Liver (tissue), 9 donors: ENCODE data around the gene LRRC26. TPM values are rescaled to one million over a fixed set of nuclear protein-coding genes. Genes with fewer than 3 reads are reported as not detected.

Experiments
- DNase-seq: peaks from one replicate; pipeline ENCODE4 v3.0.0-alpha.2; 2017; ENCODE audit warnings: low spot score
- H3K27ac ChIP-seq, 2 donors: one replicate each; pipeline ENCODE4 v1.7.0; 2013; ENCODE audit warnings: inconsistent platforms in 2 of 2, low read length in 2 of 2, control low read depth in 1 of 2, low read depth in 1 of 2, mild to moderate bottlenecking in 1 of 2
- H3K27me3 ChIP-seq, 4 donors: one replicate each; pipeline versions ENCODE4 v1.6.1 to v1.7.0; 2013; ENCODE audit warnings: low read length in 3 of 4, inconsistent platforms in 1 of 4, mild to moderate bottlenecking in 1 of 4, moderate library complexity in 1 of 4; ENCODE audit not compliant: control insufficient read depth in 4 of 4, insufficient read depth in 4 of 4
- H3K36me3 ChIP-seq, 4 donors: one replicate each; pipeline versions ENCODE4 v1.6.1 to v1.7.0; 2013; ENCODE audit warnings: low read length in 3 of 4, mild to moderate bottlenecking in 3 of 4, low read depth in 1 of 4, moderate library complexity in 1 of 4; ENCODE audit not compliant: control insufficient read depth in 4 of 4, insufficient read depth in 3 of 4
- H3K4me1 ChIP-seq, 4 donors: one replicate each; pipeline versions ENCODE4 v1.6.1 to v1.7.0; 2013; ENCODE audit warnings: low read length in 3 of 4, mild to moderate bottlenecking in 3 of 4, moderate library complexity in 1 of 4; ENCODE audit not compliant: control insufficient read depth in 4 of 4, insufficient read depth in 4 of 4
- H3K4me3 ChIP-seq, 3 donors: one replicate each; pipeline versions ENCODE4 v1.6.1 to v1.7.0; 2013; ENCODE audit warnings: low read length in 3 of 3, control low read depth in 1 of 3, low read depth in 1 of 3, mild to moderate bottlenecking in 1 of 3
- H3K9ac ChIP-seq, 2 donors: one replicate each; pipeline ENCODE4 v1.7.0; 2013; ENCODE audit warnings: low read length in 2 of 2, mild to moderate bottlenecking in 2 of 2, moderate library complexity in 2 of 2, control low read depth in 1 of 2, low read depth in 1 of 2
- H3K9me3 ChIP-seq, 4 donors: one replicate each; pipeline versions ENCODE4 v1.6.1 to v1.7.0; 2013; ENCODE audit warnings: low read length in 3 of 4; ENCODE audit not compliant: control insufficient read depth in 4 of 4
- ATF3 ChIP-seq: IDR thresholded peaks from 2 replicates; pipeline ENCODE4 v1.6.1; 2016; ENCODE audit warnings: antibody characterized with exemption
- EGR1 ChIP-seq, 2 donors: IDR thresholded peaks; 2 replicates each; pipeline ENCODE4 v1.6.1; 2016 to 2018; ENCODE audit warnings: antibody characterized with exemption in 2 of 2, low read depth in 2 of 2
- FOXA1 ChIP-seq: IDR thresholded peaks from 2 replicates; pipeline ENCODE4 v1.6.1; 2016; ENCODE audit warnings: antibody characterized with exemption
- FOXA2 ChIP-seq: IDR thresholded peaks from 2 replicates; pipeline ENCODE4 v1.6.1; 2016; ENCODE audit warnings: antibody characterized with exemption
- GABPA ChIP-seq, 2 donors: IDR thresholded peaks in 1 of 2; conservative IDR thresholded peaks in 1 of 2; 2 replicates each; pipeline ENCODE4 v1.6.1; 2016; ENCODE audit warnings: antibody characterized with exemption in 2 of 2, mild to moderate bottlenecking in 1 of 2, moderate library complexity in 1 of 2
- HNF4A ChIP-seq, 2 donors: conservative IDR thresholded peaks; 2 replicates each; pipeline ENCODE4 v1.6.1; 2016; ENCODE audit warnings: antibody characterized with exemption in 2 of 2, mild to moderate bottlenecking in 2 of 2
- HNF4G ChIP-seq: IDR thresholded peaks from 2 replicates; pipeline ENCODE4 v1.6.1; 2016; ENCODE audit warnings: antibody characterized with exemption
- JUND ChIP-seq, 2 donors: IDR thresholded peaks; 2 replicates each; pipeline ENCODE4 v1.6.1; 2016; ENCODE audit warnings: antibody characterized with exemption in 2 of 2
- MAX ChIP-seq: IDR thresholded peaks from 2 replicates; pipeline ENCODE4 v1.6.1; 2016; ENCODE audit warnings: antibody characterized with exemption
- NR2F2 ChIP-seq: IDR thresholded peaks from 2 replicates; pipeline ENCODE4 v1.6.1; 2016; ENCODE audit warnings: antibody characterized with exemption
- RAD21 ChIP-seq, 2 donors: IDR thresholded peaks; 2 replicates each; pipeline ENCODE4 v1.6.1; 2016; ENCODE audit warnings: antibody characterized with exemption in 2 of 2, mild to moderate bottlenecking in 2 of 2
- REST ChIP-seq: IDR thresholded peaks from 2 replicates; pipeline ENCODE4 v1.6.1; 2016; ENCODE audit warnings: antibody characterized with exemption, mild to moderate bottlenecking
- RXRA ChIP-seq, 2 donors: IDR thresholded peaks; 2 replicates each; pipeline ENCODE4 v1.6.1; 2017 to 2018; ENCODE audit warnings: antibody characterized with exemption in 2 of 2, mild to moderate bottlenecking in 1 of 2
- SP1 ChIP-seq: IDR thresholded peaks from 2 replicates; pipeline ENCODE4 v1.6.1; 2018; ENCODE audit warnings: antibody characterized with exemption, mild to moderate bottlenecking
- TAF1 ChIP-seq: conservative IDR thresholded peaks from 2 replicates; pipeline ENCODE4 v1.6.1; 2016; ENCODE audit warnings: antibody characterized with exemption, mild to moderate bottlenecking
- YY1 ChIP-seq: IDR thresholded peaks from 2 replicates; pipeline ENCODE4 v1.6.1; 2016; ENCODE audit warnings: antibody characterized with exemption, mild to moderate bottlenecking
- WGBS: extraction: QIAGEN DNeasy Blood & Tissue Kit; methylation state at CpG from one replicate; pipeline ENCODE4 v1.1.7; 2013; 5-methylcytosine and 5-hydroxymethylcytosine counted together
- polyA plus RNA-seq, 2 donors: library from polyadenylated mRNA; stranded (reverse) in 1 of 2; unstranded in 1 of 2; fragments of 200-250 nt in 1 of 2; fragments of >200 nt in 1 of 2; fragmentation: Nextera tagmentation in 1 of 2; extraction: Ambion mirVana in 1 of 2; gene quantifications; one replicate each; pipeline versions ENCODE4 v1.2.1 to v1.2.3, GENCODE V29; 2013 to 2015
- total RNA-seq, 2 donors: library from RNA; depleted of rRNA; stranded (reverse); fragments of >200 nt; gene quantifications; one replicate each; pipeline ENCODE4 v1.2.3, GENCODE V29; 2014
- TF ChIP-seq, protein P1 (sequence below): fragments of 150-350 bp; IDR thresholded peaks from 2 replicates; pipeline ENCODE4 v1.5.1; 2017; ENCODE audit warnings: improper control_type of control experiment, low read depth, low read length; ENCODE audit not compliant: missing input control
- TF ChIP-seq, protein P2 (sequence below): IDR thresholded peaks from 2 replicates; pipeline ENCODE4 v1.6.1; 2016; ENCODE audit warnings: antibody characterized with exemption
- donor health status: healthy.
- donor health status: healthy.
- donor health status: healthy.
- donor health status: healthy.
- donor health status: healthy.

The LRRC26 gene
- total and polyA plus RNA-seq, 4 donors: 0.09 to 0.17 TPM; not detected in 2

DNA sequence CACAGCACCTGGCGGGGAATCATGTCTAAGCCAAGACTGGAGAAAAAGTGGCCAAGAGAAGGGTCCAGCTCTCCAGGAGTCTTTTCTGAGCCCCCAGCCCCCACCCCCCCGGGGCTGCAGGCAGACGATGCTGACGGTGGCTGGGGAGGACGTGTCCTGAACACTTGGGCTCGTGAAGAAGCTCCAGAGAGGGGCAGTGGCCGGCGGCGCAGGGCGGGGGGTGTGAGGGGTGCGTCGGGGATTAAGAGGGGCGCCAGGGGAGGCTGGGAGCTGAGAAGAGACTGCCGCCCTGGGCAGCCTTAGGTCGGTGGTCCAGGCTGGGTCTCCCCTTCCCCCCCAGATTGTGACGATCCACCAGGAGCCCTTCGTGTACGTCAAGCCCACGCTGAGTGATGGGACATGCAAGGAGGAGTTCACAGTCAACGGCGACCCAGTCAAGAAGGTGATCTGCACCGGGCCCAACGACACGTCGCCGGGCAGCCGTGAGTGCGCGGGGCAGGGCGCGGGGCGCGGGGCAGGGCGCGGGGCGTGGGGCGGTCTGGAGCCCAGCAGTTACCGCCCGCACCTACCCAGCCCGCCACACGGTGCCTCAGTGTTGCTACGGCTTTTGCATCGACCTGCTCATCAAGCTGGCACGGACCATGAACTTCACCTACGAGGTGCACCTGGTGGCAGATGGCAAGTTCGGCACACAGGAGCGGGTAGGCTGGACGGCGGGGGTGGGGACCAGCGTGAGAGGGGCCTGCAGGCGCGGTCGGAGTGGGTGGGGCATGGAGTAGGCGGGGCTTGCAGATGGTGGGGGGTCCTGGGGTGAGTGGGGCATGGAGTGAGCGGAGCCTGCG, 8.9 kb downstream of the LRRC26 start:
- WGBS: 32% methylated on average over 56 of the region's 56 CpGs

More for the DNA sequence above, 8.9 kb downstream of the LRRC26 start:
- no peak for DNase-seq
- peaks cover 0 to 9% (median 3%) of the 10 kb centered on the region in 4 donors for H3K4me1 ChIP-seq
- H3K9ac ChIP-seq: no peak overlapping the region
- no peak overlapping the region for H3K27ac ChIP-seq
- H3K9me3 ChIP-seq: no peaks in the 10 kb centered on the region
- H3K4me3 ChIP-seq: no peak overlapping the region
- H3K36me3 ChIP-seq: no peaks in the 10 kb centered on the region
- TF ChIP-seq, protein P1, sequence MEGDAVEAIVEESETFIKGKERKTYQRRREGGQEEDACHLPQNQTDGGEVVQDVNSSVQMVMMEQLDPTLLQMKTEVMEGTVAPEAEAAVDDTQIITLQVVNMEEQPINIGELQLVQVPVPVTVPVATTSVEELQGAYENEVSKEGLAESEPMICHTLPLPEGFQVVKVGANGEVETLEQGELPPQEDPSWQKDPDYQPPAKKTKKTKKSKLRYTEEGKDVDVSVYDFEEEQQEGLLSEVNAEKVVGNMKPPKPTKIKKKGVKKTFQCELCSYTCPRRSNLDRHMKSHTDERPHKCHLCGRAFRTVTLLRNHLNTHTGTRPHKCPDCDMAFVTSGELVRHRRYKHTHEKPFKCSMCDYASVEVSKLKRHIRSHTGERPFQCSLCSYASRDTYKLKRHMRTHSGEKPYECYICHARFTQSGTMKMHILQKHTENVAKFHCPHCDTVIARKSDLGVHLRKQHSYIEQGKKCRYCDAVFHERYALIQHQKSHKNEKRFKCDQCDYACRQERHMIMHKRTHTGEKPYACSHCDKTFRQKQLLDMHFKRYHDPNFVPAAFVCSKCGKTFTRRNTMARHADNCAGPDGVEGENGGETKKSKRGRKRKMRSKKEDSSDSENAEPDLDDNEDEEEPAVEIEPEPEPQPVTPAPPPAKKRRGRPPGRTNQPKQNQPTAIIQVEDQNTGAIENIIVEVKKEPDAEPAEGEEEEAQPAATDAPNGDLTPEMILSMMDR: no peak
- no peak for TF ChIP-seq ATF3
- TF ChIP-seq HNF4G: no peak
- TF ChIP-seq NR2F2: no peak
- TF ChIP-seq RXRA (IDR thresholded peaks at IDR 0.05): no peak
- TF ChIP-seq FOXA2: no peak
- TF ChIP-seq YY1: no peak
- TF ChIP-seq HNF4A (conservative IDR thresholded peaks at IDR 0.05): no peak
- TF ChIP-seq MAX: no peak
- no peak for TF ChIP-seq FOXA1
- TF ChIP-seq SP1: no peak
- TF ChIP-seq JUND (IDR thresholded peaks at IDR 0.05): no peak
- TF ChIP-seq, protein P2, sequence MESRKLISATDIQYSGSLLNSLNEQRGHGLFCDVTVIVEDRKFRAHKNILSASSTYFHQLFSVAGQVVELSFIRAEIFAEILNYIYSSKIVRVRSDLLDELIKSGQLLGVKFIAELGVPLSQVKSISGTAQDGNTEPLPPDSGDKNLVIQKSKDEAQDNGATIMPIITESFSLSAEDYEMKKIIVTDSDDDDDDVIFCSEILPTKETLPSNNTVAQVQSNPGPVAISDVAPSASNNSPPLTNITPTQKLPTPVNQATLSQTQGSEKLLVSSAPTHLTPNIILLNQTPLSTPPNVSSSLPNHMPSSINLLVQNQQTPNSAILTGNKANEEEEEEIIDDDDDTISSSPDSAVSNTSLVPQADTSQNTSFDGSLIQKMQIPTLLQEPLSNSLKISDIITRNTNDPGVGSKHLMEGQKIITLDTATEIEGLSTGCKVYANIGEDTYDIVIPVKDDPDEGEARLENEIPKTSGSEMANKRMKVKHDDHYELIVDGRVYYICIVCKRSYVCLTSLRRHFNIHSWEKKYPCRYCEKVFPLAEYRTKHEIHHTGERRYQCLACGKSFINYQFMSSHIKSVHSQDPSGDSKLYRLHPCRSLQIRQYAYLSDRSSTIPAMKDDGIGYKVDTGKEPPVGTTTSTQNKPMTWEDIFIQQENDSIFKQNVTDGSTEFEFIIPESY: no peak
- no peak for TF ChIP-seq TAF1
- no peak for TF ChIP-seq EGR1 (IDR thresholded peaks at IDR 0.05; ENCODE audit: low read depth in 2 of 2)
- no peak for TF ChIP-seq REST
- TF ChIP-seq RAD21 (IDR thresholded peaks at IDR 0.05): no peak
- TF ChIP-seq GABPA (IDR thresholded peaks at IDR 0.05 in 1 of 2, conservative IDR thresholded peaks at IDR 0.05 in 1 of 2): no peak
- H3K27me3 ChIP-seq: peaks cover 7 to 14% (median 12%) of the 10 kb centered on the region in 4 donors
